ENCODE data around the gene MAP3K15. TPM values are rescaled to one million over a fixed set of nuclear protein-coding genes. Genes with fewer than 3 reads are reported as not detected.
A peak's percentile ranks its signal among the peaks of the same experiment; 100 is the strongest.

MAP3K15 gene
- polyA plus RNA-seq, 1 of the 3 experiments (the other 2 are of a cell fraction): 0.07 TPM

DNA sequence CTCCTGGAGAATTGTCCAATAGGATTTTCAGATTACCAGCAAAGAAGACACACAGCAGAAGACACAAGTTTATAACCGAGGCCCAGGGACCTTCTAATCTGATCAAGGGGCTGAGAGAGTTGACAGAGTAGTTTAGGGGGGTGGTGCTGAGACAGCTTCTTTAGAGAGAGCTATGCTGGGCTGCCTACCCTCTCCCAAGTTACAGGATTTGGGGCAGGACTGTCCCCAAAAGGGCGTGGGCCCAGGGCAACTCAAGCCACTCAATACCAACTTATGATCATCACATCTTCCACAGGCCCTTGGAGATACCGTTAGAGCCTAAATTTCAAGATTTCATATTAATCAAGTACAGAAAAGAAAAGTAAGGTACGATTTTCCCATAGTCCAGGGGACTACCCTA, 128.6 kb downstream of the MAP3K15 start:
- Histone ChIP-seq H3F3A (replicated peaks; ENCODE audit: insufficient read depth) (no peaks in the 10 kb centered on the region), H3K9me3 (no peaks in the 10 kb centered on the region), H3K27me3 (ENCODE audit: insufficient read depth) (peaks cover 15% of the 10 kb centered on the region; the same call in 1 of the 2 replicates), H3K9ac (no peak overlapping the region), H3K4me1 (ENCODE audit: control insufficient read depth in 1 of 2, insufficient read depth in 2 of 2, low read depth in 1 of 2, low read length in 1 of 2) (no peaks in the 10 kb centered on the region), H3K36me3 (replicated peaks in 1 of 2; ENCODE audit: control insufficient read depth in 1 of 2, insufficient read depth in 2 of 2, low read length in 1 of 2) (no peaks in the 10 kb centered on the region), H3K79me2 (ENCODE audit: insufficient read depth) (no peaks in the 10 kb centered on the region), H3K9me2 (no peaks in the 10 kb centered on the region), H4K20me1 (ENCODE audit: insufficient read depth) (no peaks in the 10 kb centered on the region), H2AFZ (ENCODE audit: low read depth) (no peak overlapping the region), H3K27ac (ENCODE audit: low read depth in 2 of 2, low read length in 1 of 2) (no peak overlapping the region), H3K4me2 (no peak overlapping the region), H3K4me3 (ENCODE audit: low read depth in 2 of 2, low read length in 1 of 2) (no peak overlapping the region)
- TF ChIP-seq, protein P1, sequence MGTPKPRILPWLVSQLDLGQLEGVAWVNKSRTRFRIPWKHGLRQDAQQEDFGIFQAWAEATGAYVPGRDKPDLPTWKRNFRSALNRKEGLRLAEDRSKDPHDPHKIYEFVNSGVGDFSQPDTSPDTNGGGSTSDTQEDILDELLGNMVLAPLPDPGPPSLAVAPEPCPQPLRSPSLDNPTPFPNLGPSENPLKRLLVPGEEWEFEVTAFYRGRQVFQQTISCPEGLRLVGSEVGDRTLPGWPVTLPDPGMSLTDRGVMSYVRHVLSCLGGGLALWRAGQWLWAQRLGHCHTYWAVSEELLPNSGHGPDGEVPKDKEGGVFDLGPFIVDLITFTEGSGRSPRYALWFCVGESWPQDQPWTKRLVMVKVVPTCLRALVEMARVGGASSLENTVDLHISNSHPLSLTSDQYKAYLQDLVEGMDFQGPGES (IDR thresholded peaks at IDR 0.05; ENCODE audit: low read depth, low read length): no peak
- no peak for TF ChIP-seq RCOR1 (IDR thresholded peaks at IDR 0.05; ENCODE audit: low read length)
- DNase-seq: no peak
- CTCF ChIA-PET: no interaction called here
- 10% methylated on average over 2 of the region's 4 CpGs for WGBS (ENCODE audit: low lambda C conversion rate)
- POLR2A ChIA-PET: no interaction called here

DNA sequence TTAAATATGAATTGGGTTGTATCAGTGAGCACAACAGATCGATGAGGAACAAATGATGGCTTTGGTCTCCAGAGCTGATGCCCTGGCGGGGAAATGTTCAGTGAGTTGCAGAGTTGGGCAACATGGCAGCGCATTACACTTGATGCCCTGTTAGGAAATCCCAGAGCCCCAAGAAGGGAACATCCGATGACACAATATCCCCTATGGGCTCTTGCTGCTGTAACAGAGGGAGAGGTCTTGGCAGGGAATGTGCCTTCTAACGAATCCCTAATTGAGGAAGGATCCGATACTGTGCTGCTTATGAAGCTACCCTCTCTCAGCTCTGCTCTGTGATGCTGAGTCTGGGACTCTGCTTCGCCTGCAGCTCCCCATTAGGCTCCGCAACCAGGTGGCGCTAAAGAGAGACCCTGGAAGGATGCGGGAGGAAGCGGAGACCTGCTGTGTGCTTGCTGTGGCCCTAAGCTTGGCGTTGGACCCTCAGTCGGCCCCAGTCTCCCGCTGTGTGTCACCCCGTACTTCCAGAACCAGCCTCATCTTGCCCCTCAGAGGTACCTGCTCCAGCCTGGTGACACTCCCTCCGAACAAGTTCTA, 132.7 kb downstream of the MAP3K15 start:
- no peak overlapping the region for H3K9ac ChIP-seq
- WGBS (ENCODE audit: low lambda C conversion rate): 26% methylated on average over 10 of the region's 16 CpGs
- H3K4me3 ChIP-seq (ENCODE audit: low read depth in 2 of 2, low read length in 1 of 2): no peak overlapping the region
- H3K27ac ChIP-seq (ENCODE audit: low read depth in 2 of 2, low read length in 1 of 2): no peak overlapping the region
- no peaks in the 10 kb centered on the region for H3K4me1 ChIP-seq (ENCODE audit: control insufficient read depth in 1 of 2, insufficient read depth in 2 of 2, low read depth in 1 of 2, low read length in 1 of 2)
- H4K20me1 ChIP-seq (ENCODE audit: insufficient read depth): no peaks in the 10 kb centered on the region
- H3K4me2 ChIP-seq: no peak overlapping the region
- CTCF ChIA-PET: interaction anchor here (0.5 to 1.8 kb wide), 5 partner anchors 10 to 506 kb away, joined by 3 to 9 read pairs (median 3); no protein-coding TSS in a partner anchor
- H3K9me3 ChIP-seq: no peaks in the 10 kb centered on the region
- no peak overlapping the region for H2AFZ ChIP-seq (ENCODE audit: low read depth)
- no peaks in the 10 kb centered on the region for H3K36me3 ChIP-seq (replicated peaks in 1 of 2; ENCODE audit: control insufficient read depth in 1 of 2, insufficient read depth in 2 of 2, low read length in 1 of 2)
- TF ChIP-seq SMC3 (IDR thresholded peaks at IDR 0.05; ENCODE audit: low read depth, low read length) (peak; percentile 25; the same call in 1 of the 2 replicates), MXI1 (IDR thresholded peaks at IDR 0.05; ENCODE audit: low read depth, low read length) (no peak), RAD21 (IDR thresholded peaks at IDR 0.05; ENCODE audit: low read length) (peak; percentile 26; the same call in 1 of the 2 replicates), YY1 (IDR thresholded peaks at IDR 0.05; ENCODE audit: low read depth) (no peak)
- TF ChIP-seq, protein P2, sequence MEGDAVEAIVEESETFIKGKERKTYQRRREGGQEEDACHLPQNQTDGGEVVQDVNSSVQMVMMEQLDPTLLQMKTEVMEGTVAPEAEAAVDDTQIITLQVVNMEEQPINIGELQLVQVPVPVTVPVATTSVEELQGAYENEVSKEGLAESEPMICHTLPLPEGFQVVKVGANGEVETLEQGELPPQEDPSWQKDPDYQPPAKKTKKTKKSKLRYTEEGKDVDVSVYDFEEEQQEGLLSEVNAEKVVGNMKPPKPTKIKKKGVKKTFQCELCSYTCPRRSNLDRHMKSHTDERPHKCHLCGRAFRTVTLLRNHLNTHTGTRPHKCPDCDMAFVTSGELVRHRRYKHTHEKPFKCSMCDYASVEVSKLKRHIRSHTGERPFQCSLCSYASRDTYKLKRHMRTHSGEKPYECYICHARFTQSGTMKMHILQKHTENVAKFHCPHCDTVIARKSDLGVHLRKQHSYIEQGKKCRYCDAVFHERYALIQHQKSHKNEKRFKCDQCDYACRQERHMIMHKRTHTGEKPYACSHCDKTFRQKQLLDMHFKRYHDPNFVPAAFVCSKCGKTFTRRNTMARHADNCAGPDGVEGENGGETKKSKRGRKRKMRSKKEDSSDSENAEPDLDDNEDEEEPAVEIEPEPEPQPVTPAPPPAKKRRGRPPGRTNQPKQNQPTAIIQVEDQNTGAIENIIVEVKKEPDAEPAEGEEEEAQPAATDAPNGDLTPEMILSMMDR (IDR thresholded peaks at IDR 0.05): peak; percentile 48
- H3K9me2 ChIP-seq: no peaks in the 10 kb centered on the region
- DNase-seq: peak; percentile 38
- H3K79me2 ChIP-seq (ENCODE audit: insufficient read depth): no peaks in the 10 kb centered on the region
- peaks cover 32% of the 10 kb centered on the region; the same call in 1 of the 2 replicates for H3K27me3 ChIP-seq (ENCODE audit: insufficient read depth)
- no peaks in the 10 kb centered on the region for H3F3A ChIP-seq (replicated peaks; ENCODE audit: insufficient read depth)
- POLR2A ChIA-PET: no interaction called here

GRCh38 chrX:19381326-19381725, 134.0 kb downstream of the MAP3K15 start:
- no peak for TF ChIP-seq TCF12 (IDR thresholded peaks at IDR 0.05)
- Histone ChIP-seq H3K4me2 (no peak overlapping the region), H3K9ac (no peak overlapping the region), H3K27ac (ENCODE audit: low read depth in 2 of 2, low read length in 1 of 2) (no peak overlapping the region), H3K27me3 (ENCODE audit: insufficient read depth) (peaks cover 33% of the 10 kb centered on the region; the same call in 1 of the 2 replicates), H2AFZ (ENCODE audit: low read depth) (no peak overlapping the region), H3K4me1 (ENCODE audit: control insufficient read depth in 1 of 2, insufficient read depth in 2 of 2, low read depth in 1 of 2, low read length in 1 of 2) (no peaks in the 10 kb centered on the region), H3K79me2 (ENCODE audit: insufficient read depth) (no peaks in the 10 kb centered on the region), H3K4me3 (ENCODE audit: low read depth in 2 of 2, low read length in 1 of 2) (no peak overlapping the region), H3F3A (replicated peaks; ENCODE audit: insufficient read depth) (no peaks in the 10 kb centered on the region), H3K9me2 (no peaks in the 10 kb centered on the region), H3K9me3 (no peaks in the 10 kb centered on the region), H3K36me3 (replicated peaks in 1 of 2; ENCODE audit: control insufficient read depth in 1 of 2, insufficient read depth in 2 of 2, low read length in 1 of 2) (no peaks in the 10 kb centered on the region), H4K20me1 (ENCODE audit: insufficient read depth) (no peaks in the 10 kb centered on the region)
- ChIA-PET POLR2A (no interaction called here), CTCF (interaction anchor here (1.8 kb wide), 1 partner anchor 9 kb away, joined by 9 read pairs; no protein-coding TSS in a partner anchor)
- 37% methylated on average over 9 of the region's 9 CpGs for WGBS (ENCODE audit: low lambda C conversion rate)
- no peak for DNase-seq
